A673 (cell line): ENCODE measurements around the gene MED10. TPM values are rescaled to one million over a fixed set of nuclear protein-coding genes. Genes with fewer than 3 reads are reported as not detected.

ENCODE experiments used
- BruUV-seq: library from RNA; stranded (reverse); fragments of 400-500 nt; replicated peaks from 2 replicates; lab custom pipeline; 2021; lab: Mats Ljungman, UMichigan
- CTCF ChIA-PET: fragments of 300-600 bp; sonication (Branson Sonifier 250); formaldehyde crosslinking; loops from one replicate; lab custom pipeline; 2022; ENCODE audit warnings: antibody characterized with exemption; lab: Charles Lee
- POLR2A ChIA-PET: fragments of 300-600 bp; sonication (Branson Sonifier 250); formaldehyde crosslinking; loops from one replicate; lab custom pipeline; 2022; ENCODE audit warnings: antibody characterized with exemption; ENCODE audit not compliant: low non-redundant PET; lab: Charles Lee
- DNase-seq: peaks from one replicate; pipeline ENCODE4 v3.0.0-alpha.2; 2015; ENCODE audit warnings: low spot score
- H3K27ac ChIP-seq: fragments of 200-600 bp; sonication (generic); 2 replicates; pipeline ENCODE4 v1.5.1; 2016; ENCODE audit warnings: mixed run types, low read depth, mild to moderate bottlenecking, mixed read lengths, antibody characterized with exemption, low read length; ENCODE audit not compliant: poor library complexity, severe bottlenecking
- H3K27me3 ChIP-seq: fragments of 200-600 bp; sonication (generic); replicated peaks from 2 replicates; pipeline ENCODE4 v1.6.1; 2017; ENCODE audit warnings: mixed run types, low read depth, mild to moderate bottlenecking, mixed read lengths, antibody characterized with exemption, low read length; ENCODE audit not compliant: insufficient read depth, poor library complexity
- H3K36me3 ChIP-seq: fragments of 200-600 bp; sonication (generic); 2 replicates; pipeline ENCODE4 v1.6.1; 2016; ENCODE audit warnings: mixed run types, mild to moderate bottlenecking, mixed read lengths, antibody characterized with exemption, low read length; ENCODE audit not compliant: insufficient read depth, poor library complexity, severe bottlenecking
- H3K4me1 ChIP-seq: fragments of 200-600 bp; sonication (generic); 2 replicates; pipeline ENCODE4 v1.6.1; 2017; ENCODE audit warnings: mixed run types, mild to moderate bottlenecking, mixed read lengths, antibody characterized with exemption, low read length; ENCODE audit not compliant: insufficient read depth, poor library complexity, severe bottlenecking
- H3K4me3 ChIP-seq: fragments of 200-600 bp; sonication (generic); 2 replicates; pipeline ENCODE4 v1.5.1; 2016; ENCODE audit warnings: low read depth, mixed run types, mild to moderate bottlenecking, mixed read lengths, low read length; ENCODE audit not compliant: poor library complexity, severe bottlenecking
- H3K9me3 ChIP-seq: fragments of 200-600 bp; sonication (generic); 2 replicates; pipeline ENCODE4 v1.6.1; 2016; ENCODE audit warnings: mixed run types, low read depth, mild to moderate bottlenecking, mixed read lengths, antibody characterized with exemption, low read length; ENCODE audit not compliant: poor library complexity, severe bottlenecking
- CTCF ChIP-seq: fragments of 300-800, 200-600 bp; sonication (generic); conservative IDR thresholded peaks from 2 replicates; pipeline ENCODE4 v1.5.1; 2017; ENCODE audit warnings: low read depth, mild to moderate bottlenecking, antibody characterized with exemption, low read length, moderate library complexity, mixed read lengths
- EZH2 ChIP-seq: fragments of 200-600 bp; sonication (generic); IDR thresholded peaks from 2 replicates; pipeline ENCODE4 v1.6.1; 2017; ENCODE audit warnings: borderline replicate concordance, low read depth, mild to moderate bottlenecking, mixed read lengths, antibody characterized with exemption, low read length; ENCODE audit not compliant: poor library complexity, severe bottlenecking
- intact Hi-C: fragments of 100-400 bp; cut with micrococcal nuclease; formaldehyde crosslinking; loops from one replicate; pipeline ENCODE4 v1.10.0; 2022; ENCODE audit not compliant: unreplicated experiment
- total RNA-seq: library from RNA; stranded (reverse); gene quantifications from 2 replicates; pipeline ENCODE4 v1.2.3, GENCODE V29; 2021

Gene MED10
- total RNA-seq, 1 experiment from 2014 or later: 59.9 TPM

DNA sequence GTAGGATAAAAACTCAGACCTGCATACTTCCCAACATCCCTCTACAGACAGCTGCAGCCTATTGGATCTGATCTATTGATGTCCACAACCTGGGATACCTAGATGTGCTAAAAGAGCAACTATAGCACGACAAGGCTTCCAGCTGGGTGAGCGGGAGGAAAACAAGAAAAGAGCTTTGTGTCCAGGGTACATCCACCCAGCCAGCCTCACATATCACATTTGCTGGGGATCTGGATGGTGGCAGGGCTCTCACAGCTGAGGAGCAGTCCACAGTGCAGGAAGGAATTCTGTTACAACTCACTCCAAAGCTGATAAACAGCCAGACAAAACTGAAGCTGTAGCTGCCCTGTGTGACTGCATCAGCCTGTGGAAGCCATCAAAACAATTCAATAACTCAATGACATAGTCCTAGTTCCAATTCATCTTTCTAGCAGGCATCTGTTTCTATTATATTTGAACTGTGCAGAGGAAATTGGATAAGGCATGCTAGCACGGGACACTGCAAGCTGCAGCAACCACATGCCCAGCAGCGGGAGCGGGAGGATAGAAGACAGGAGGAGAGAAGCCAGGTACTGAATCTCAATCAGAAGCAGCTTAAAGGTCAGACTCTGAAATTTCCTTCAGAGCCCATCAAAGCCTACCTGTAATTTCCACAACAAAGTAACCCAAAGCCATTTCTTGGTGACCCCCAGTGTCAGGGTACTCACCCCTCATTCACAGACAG, 45.0 kb downstream of the MED10 start:
- no peaks in the 10 kb centered on the region for H3K4me1 ChIP-seq
- H3K27me3 ChIP-seq: no peaks in the 10 kb centered on the region
- CTCF ChIA-PET: no interaction called here
- H3K4me3 ChIP-seq: no peak overlapping the region
- no peak for DNase-seq
- BruUV-seq: no TSS peak
- POLR2A ChIA-PET: no interaction called here
- intact Hi-C loops: no loop called here
- no peak overlapping the region for H3K27ac ChIP-seq
- no peaks in the 10 kb centered on the region for H3K9me3 ChIP-seq
- TF ChIP-seq CTCF (no peak), EZH2 (no peak)
- H3K36me3 ChIP-seq: no peaks in the 10 kb centered on the region

DNA sequence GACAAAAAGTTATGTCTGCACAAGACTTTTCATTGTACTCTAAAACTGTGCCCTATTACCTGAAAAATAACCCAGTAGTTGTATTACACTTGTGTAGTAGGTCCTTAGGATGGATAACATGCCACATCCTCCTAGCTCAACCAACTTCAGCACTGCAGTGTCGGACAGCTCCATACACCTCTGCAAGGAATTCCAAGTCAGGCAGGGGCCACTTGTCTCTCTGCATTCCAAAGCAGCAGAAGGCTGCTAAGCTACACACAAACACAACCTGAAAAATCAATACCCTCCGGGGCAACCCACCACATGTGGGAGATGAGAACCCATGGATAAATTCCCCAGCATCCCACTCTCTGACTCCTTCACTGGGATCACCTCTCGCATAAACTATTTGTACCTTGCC, 50.2 kb downstream of the MED10 start:
- no peak for TF ChIP-seq CTCF
- no peak for TF ChIP-seq EZH2
- DNase-seq: peak; percentile 46
- H3K36me3 ChIP-seq: no peaks in the 10 kb centered on the region
- ChIA-PET POLR2A (no interaction called here), CTCF (no interaction called here)
- no peaks in the 10 kb centered on the region for H3K4me1 ChIP-seq
- no peak overlapping the region for H3K27ac ChIP-seq
- no TSS peak for BruUV-seq
- intact Hi-C loops: no loop called here
- H3K27me3 ChIP-seq: no peaks in the 10 kb centered on the region
- H3K9me3 ChIP-seq: no peaks in the 10 kb centered on the region
- H3K4me3 ChIP-seq: no peak overlapping the region

- no peak overlapping the region for H3K27ac ChIP-seq
- H3K9me3 ChIP-seq: no peaks in the 10 kb centered on the region
- H3K4me1 ChIP-seq: no peaks in the 10 kb centered on the region
- no peak for TF ChIP-seq CTCF
- no peak for TF ChIP-seq EZH2
- POLR2A ChIA-PET: no interaction called here
- no peaks in the 10 kb centered on the region for H3K27me3 ChIP-seq
- no TSS peak for BruUV-seq
- intact Hi-C loops: no loop called here
- no peak overlapping the region for H3K4me3 ChIP-seq
- H3K36me3 ChIP-seq: no peaks in the 10 kb centered on the region
- CTCF ChIA-PET: no interaction called here
- DNase-seq: no peak
Observed at GRCh38 chr5:6326776-6327175, 51.6 kb downstream of the MED10 start.
